ENCODE measurements around the gene FAM47E.
"Not testable (repeated sequence)": the region's sequence is repeated elsewhere in the genome, so short reads cannot be mapped to it uniquely, and the experiment has no call there.

FAM47E gene

GRCh38 chr4:76277667-76278066, 26.1 kb downstream of the FAM47E start:
- Mint-ChIP-seq H3K36me3 (ENCODE audit: low read depth) (no peaks in the 10 kb centered on the region), H3K9me3 (no peaks in the 10 kb centered on the region), H3K27me3 (ENCODE audit: low read depth) (no peaks in the 10 kb centered on the region), H3K4me1 (no peaks in the 10 kb centered on the region), H3K27ac (no peak overlapping the region), H3K4me3 (no peak overlapping the region)
- no peak for TF ChIP-seq CTCF (IDR thresholded peaks at IDR 0.05; ENCODE audit: unreplicated experiment in 3 of 3)

DNA sequence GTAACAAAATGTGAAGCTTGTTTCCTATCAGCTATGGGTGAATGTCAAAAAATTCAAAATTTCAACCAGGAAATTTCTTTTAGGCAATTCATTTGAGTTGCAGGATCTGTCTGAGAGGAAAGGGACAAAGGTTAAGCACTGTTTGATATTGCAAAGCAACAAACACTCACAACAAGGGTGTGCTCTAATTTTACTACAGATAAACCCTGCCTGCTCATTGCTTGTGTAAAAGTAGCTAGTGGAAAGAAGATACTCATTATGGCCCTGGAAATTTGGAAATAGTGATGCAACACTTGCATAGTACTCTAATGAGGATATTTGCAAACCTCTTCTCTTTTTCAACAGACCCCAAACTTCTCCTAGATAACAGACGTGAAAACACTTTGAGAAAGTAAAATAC, 27.1 kb downstream of the FAM47E start:
- H3K36me3 Mint-ChIP-seq (ENCODE audit: low read depth), result no peaks in the 10 kb centered on the region
- H3K27me3 Mint-ChIP-seq (ENCODE audit: low read depth), result no peaks in the 10 kb centered on the region
- no peak overlapping the region for H3K4me3 Mint-ChIP-seq
- H3K27ac Mint-ChIP-seq, result no peak overlapping the region
- TF ChIP-seq CTCF (IDR thresholded peaks at IDR 0.05; ENCODE audit: unreplicated experiment in 3 of 3), result no peak
- H3K9me3 Mint-ChIP-seq, result no peaks in the 10 kb centered on the region
- H3K4me1 Mint-ChIP-seq, result no peaks in the 10 kb centered on the region

- Mint-ChIP-seq H3K27ac (no peak overlapping the region), H3K36me3 (ENCODE audit: low read depth) (no peaks in the 10 kb centered on the region), H3K4me1 (no peaks in the 10 kb centered on the region), H3K27me3 (ENCODE audit: low read depth) (no peaks in the 10 kb centered on the region), H3K9me3 (no peaks in the 10 kb centered on the region), H3K4me3 (no peak overlapping the region)
- TF ChIP-seq CTCF (IDR thresholded peaks at IDR 0.05; ENCODE audit: unreplicated experiment in 3 of 3), result no peak
These were observed 27.9 kb downstream of the FAM47E start for GRCh38 chr4:76279462-76279861.

DNA sequence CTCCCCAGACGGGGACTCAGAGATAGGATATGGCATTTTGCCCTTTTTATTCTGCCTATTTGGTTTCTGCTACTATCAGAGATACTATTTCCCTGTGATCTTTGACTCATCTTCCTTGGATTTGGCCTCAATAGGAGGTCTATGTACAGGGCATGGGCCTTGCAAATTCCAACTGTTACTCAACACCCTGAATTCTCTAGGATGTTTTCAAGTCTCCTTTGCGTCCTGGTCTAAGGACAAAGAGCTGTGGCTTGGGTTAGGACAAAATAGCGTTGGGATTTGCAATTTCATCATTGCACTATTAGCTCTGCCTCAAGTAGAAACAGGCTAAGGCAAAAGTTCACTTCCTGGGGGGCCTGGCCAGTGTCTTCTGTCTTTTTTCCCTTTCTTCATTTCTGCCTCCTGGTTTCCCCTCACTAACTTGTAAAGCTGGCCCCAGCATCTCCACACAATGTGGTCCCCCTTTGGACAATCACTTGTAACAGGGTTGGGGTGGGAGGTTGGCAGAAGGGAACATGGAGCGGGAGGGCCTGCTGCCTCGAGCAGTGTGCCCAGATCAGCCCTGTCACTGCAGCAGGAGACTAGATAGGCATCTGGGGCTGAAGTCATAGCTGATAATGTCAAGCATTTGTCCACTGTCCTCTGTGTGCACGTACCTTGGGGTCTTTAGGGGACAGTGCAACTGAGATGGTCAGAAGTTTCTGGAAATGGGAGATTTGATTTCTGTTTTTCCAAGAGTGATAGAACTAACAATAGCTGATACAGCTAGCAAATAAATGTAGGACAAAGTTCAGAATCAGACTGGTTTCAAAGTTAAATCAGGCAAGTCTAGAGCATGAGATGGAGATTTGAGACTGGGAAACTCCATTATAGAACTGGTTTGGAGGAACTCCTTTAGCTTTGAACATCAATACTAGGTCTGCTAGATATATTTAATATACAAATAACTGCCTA, 29.2 kb downstream of the FAM47E start:
- Mint-ChIP-seq H3K27ac (no peak overlapping the region), H3K36me3 (ENCODE audit: low read depth) (no peaks in the 10 kb centered on the region), H3K4me1 (no peaks in the 10 kb centered on the region), H3K4me3 (no peak overlapping the region), H3K27me3 (ENCODE audit: low read depth) (no peaks in the 10 kb centered on the region), H3K9me3 (peaks cover 1% of the 10 kb centered on the region)
- TF ChIP-seq CTCF (IDR thresholded peaks at IDR 0.05; ENCODE audit: unreplicated experiment in 3 of 3), result no peak

DNA sequence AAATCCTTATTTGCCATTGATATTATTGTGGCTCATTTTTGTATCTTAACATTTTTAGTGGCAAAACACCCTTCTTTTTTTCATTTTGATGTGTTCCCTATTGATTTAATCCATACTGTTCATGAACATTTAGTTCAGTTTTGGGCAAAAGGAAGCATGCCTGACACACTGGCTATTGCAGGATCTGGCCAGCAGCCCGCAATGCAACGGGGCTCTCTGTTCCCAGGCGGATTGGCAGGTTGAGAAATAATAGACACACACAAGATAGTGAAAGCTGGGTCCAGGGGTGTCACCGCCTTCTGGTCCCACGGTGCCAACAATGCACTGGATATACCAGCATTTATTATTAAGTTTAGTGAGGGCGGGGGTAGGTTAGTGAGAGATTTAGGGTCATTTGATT, 30.1 kb downstream of the FAM47E start:
- H3K4me3 Mint-ChIP-seq; H3K9me3 Mint-ChIP-seq; H3K4me1 Mint-ChIP-seq; H3K27me3 Mint-ChIP-seq (ENCODE audit: low read depth); H3K36me3 Mint-ChIP-seq (ENCODE audit: low read depth); H3K27ac Mint-ChIP-seq: not testable (repeated sequence)

- Mint-ChIP-seq H3K4me1 (no peaks in the 10 kb centered on the region), H3K36me3 (ENCODE audit: low read depth) (no peaks in the 10 kb centered on the region), H3K9me3 (peaks cover 21% of the 10 kb centered on the region), H3K27ac (no peak overlapping the region), H3K4me3 (no peak overlapping the region), H3K27me3 (ENCODE audit: low read depth) (no peaks in the 10 kb centered on the region)
- no peak for TF ChIP-seq CTCF (IDR thresholded peaks at IDR 0.05; ENCODE audit: unreplicated experiment in 3 of 3)
These were observed 31.6 kb downstream of the FAM47E start for GRCh38 chr4:76282941-76283689.
